ENCODE results near the gene XPC. TPM values are rescaled to one million over a fixed set of nuclear protein-coding genes. Genes with fewer than 3 reads are reported as not detected.

Gene XPC
- total RNA-seq, 2 donors from 2014 or later: 33.0 to 40.0 TPM

GRCh38 chr3:14137004-14137403, 41.4 kb downstream of the XPC start:
- TF ChIP-seq, protein P1, sequence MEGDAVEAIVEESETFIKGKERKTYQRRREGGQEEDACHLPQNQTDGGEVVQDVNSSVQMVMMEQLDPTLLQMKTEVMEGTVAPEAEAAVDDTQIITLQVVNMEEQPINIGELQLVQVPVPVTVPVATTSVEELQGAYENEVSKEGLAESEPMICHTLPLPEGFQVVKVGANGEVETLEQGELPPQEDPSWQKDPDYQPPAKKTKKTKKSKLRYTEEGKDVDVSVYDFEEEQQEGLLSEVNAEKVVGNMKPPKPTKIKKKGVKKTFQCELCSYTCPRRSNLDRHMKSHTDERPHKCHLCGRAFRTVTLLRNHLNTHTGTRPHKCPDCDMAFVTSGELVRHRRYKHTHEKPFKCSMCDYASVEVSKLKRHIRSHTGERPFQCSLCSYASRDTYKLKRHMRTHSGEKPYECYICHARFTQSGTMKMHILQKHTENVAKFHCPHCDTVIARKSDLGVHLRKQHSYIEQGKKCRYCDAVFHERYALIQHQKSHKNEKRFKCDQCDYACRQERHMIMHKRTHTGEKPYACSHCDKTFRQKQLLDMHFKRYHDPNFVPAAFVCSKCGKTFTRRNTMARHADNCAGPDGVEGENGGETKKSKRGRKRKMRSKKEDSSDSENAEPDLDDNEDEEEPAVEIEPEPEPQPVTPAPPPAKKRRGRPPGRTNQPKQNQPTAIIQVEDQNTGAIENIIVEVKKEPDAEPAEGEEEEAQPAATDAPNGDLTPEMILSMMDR (conservative IDR thresholded peaks at IDR 0.05): no peak
- no peaks in the 10 kb centered on the region for H3K27me3 Mint-ChIP-seq (ENCODE audit: insufficient read depth)
- WGBS, 2 experiments (ENCODE audit: insufficient coverage in 1 of 2, insufficient read length in 1 of 2): 94% methylated on average over 3 of the region's 3 CpGs; no CpG with 5 or more reads in 1 of the 2 experiments
- H3K36me3 Mint-ChIP-seq (ENCODE audit: low read depth): peaks cover 71% of the 10 kb centered on the region
- H3K9ac ChIP-seq (ENCODE audit: extremely low read depth, low read length, poor library complexity, severe bottlenecking): no peak overlapping the region
- H3K4me1 ChIP-seq (ENCODE audit: control insufficient read depth, insufficient read depth, low read length): no peaks in the 10 kb centered on the region
- H3K27ac Mint-ChIP-seq: no peak overlapping the region
- H3K4me1 Mint-ChIP-seq: no peaks in the 10 kb centered on the region
- DNase-seq: no peak
- no peaks in the 10 kb centered on the region for H3K9me3 Mint-ChIP-seq
- no peak overlapping the region for H3K4me3 Mint-ChIP-seq
- H3K4me3 ChIP-seq (ENCODE audit: low read length): no peak overlapping the region
- H3K9me3 ChIP-seq (ENCODE audit: control insufficient read depth, low read length): no peaks in the 10 kb centered on the region
- no peak overlapping the region for H3K27ac ChIP-seq (ENCODE audit: low read depth, low read length)
- H3K27me3 ChIP-seq (ENCODE audit: control insufficient read depth, insufficient read depth, low read length, poor library complexity, severe bottlenecking): no peaks in the 10 kb centered on the region
- peaks cover 97% of the 10 kb centered on the region for H3K36me3 ChIP-seq (ENCODE audit: control insufficient read depth, insufficient read depth, low read length)

DNA sequence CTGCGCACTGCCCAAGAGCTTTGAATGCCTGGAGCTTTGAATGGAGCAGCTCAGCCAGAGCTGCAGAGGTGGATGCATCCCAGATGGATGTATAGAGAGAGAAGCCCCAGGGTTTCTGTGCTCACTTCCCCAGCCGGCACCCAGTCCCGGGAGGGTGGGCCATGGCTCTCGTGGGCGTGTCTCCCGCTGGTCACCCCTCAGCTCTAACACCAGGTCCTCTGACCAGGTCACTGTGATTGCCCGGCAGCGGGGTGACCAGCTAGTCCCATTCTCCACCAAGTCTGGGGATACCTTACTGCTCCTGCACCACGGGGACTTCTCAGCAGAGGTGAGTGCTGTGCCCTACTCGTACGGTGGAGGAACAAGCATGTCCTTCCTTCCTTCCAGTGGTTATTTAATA, 42.8 kb downstream of the XPC start:
- H3K36me3 Mint-ChIP-seq (ENCODE audit: low read depth): peaks cover 77% of the 10 kb centered on the region
- WGBS, 2 experiments (ENCODE audit: insufficient coverage in 1 of 2, insufficient read length in 1 of 2): 94 to 95% methylated on average over 10 to 11 of the region's 11 CpGs
- H3K36me3 ChIP-seq (ENCODE audit: control insufficient read depth, insufficient read depth, low read length): peaks cover 98% of the 10 kb centered on the region

DNA sequence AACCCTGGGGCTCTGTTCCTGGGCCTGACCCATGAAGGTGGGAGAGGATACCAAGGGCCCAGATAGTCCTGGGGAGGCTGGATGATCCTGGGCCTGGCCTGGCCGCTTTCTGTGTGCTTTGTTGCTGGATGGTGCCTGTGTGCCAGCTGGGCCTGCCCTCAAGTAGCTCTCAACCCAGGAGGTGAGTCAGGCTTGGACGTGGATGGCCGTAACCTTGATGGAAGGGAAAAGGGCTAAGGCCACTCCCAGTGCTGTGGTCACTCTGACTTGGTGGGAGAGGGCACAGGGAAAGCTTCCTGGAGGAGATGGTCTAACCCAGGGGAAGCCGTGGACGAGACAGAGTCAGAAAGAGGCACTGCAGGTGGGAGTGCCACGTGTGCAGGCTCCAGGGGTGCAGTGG, 44.1 kb downstream of the XPC start:
- H3K4me3 Mint-ChIP-seq: no peak overlapping the region
- no peaks in the 10 kb centered on the region for H3K27me3 Mint-ChIP-seq (ENCODE audit: insufficient read depth)
- H3K36me3 Mint-ChIP-seq (ENCODE audit: low read depth): peaks cover 78% of the 10 kb centered on the region
- no peaks in the 10 kb centered on the region for H3K9me3 Mint-ChIP-seq
- 93% methylated on average over 3 to 6 of the region's 6 CpGs for WGBS, 2 experiments (ENCODE audit: insufficient coverage in 1 of 2, insufficient read length in 1 of 2)
- DNase-seq: no peak
- H3K4me1 ChIP-seq (ENCODE audit: control insufficient read depth, insufficient read depth, low read length): no peaks in the 10 kb centered on the region
- no peak overlapping the region for H3K27ac Mint-ChIP-seq
- TF ChIP-seq, protein P1 (conservative IDR thresholded peaks at IDR 0.05): no peak
- no peak overlapping the region for H3K4me3 ChIP-seq (ENCODE audit: low read length)
- no peaks in the 10 kb centered on the region for H3K9me3 ChIP-seq (ENCODE audit: control insufficient read depth, low read length)
- H3K4me1 Mint-ChIP-seq: no peaks in the 10 kb centered on the region
- no peak overlapping the region for H3K27ac ChIP-seq (ENCODE audit: low read depth, low read length)
- peaks cover 98% of the 10 kb centered on the region for H3K36me3 ChIP-seq (ENCODE audit: control insufficient read depth, insufficient read depth, low read length)
- no peaks in the 10 kb centered on the region for H3K27me3 ChIP-seq (ENCODE audit: control insufficient read depth, insufficient read depth, low read length, poor library complexity, severe bottlenecking)
- H3K9ac ChIP-seq (ENCODE audit: extremely low read depth, low read length, poor library complexity, severe bottlenecking): no peak overlapping the region

More for the DNA sequence above, 42.8 kb downstream of the XPC start:
- Mint-ChIP-seq H3K4me1 (no peaks in the 10 kb centered on the region), H3K9me3 (no peaks in the 10 kb centered on the region), H3K4me3 (no peak overlapping the region), H3K27ac (no peak overlapping the region), H3K27me3 (ENCODE audit: insufficient read depth) (no peaks in the 10 kb centered on the region)
- DNase-seq: no peak
- Histone ChIP-seq H3K27ac (ENCODE audit: low read depth, low read length) (no peak overlapping the region), H3K4me3 (ENCODE audit: low read length) (no peak overlapping the region), H3K4me1 (ENCODE audit: control insufficient read depth, insufficient read depth, low read length) (no peaks in the 10 kb centered on the region), H3K27me3 (ENCODE audit: control insufficient read depth, insufficient read depth, low read length, poor library complexity, severe bottlenecking) (no peaks in the 10 kb centered on the region), H3K9me3 (ENCODE audit: control insufficient read depth, low read length) (no peaks in the 10 kb centered on the region), H3K9ac (ENCODE audit: extremely low read depth, low read length, poor library complexity, severe bottlenecking) (no peak overlapping the region)
- TF ChIP-seq, protein P1 (conservative IDR thresholded peaks at IDR 0.05): no peak

Measured in endodermal cell (in vitro differentiated cells).